Measurements from ENCODE around the gene SRPK3.

SRPK3 gene

DNA sequence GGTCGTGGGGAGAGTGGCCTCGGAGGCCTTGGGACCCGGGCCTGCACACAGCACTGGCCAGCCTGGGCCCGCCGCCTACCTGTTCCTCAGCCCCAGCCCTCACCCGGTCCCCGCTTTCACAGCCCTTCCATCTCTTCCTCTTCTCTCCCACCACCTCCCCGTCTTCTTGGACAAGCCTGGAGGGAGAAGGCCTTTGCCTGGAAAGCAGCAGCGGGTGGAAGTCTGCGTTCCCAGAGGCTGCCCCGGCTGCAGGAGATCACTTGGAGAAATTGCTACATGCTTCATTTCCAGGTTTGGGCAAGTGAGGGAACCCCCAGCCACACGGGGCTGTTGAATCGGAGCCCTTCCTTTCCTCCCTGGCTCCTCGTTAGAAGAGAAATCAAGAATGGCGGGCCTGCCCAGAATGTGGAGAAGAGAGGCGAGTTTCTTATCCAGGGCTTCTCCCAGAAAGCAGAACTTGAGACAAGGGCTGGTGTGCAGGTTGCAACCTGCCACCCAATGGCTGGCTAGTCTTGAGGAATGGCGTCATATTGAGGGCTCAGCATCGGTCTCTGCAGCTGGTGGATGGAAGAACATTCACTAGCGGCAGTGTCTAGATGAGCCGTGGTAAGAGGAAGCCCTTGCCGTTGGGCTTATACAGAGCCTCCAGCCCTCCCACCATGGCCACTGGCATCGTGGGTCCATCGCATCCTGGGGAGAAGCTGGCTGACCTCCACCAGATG is 50.7 kb downstream of the SRPK3 start:
- no peak for DNase-seq (ENCODE audit: low read depth)

DNA sequence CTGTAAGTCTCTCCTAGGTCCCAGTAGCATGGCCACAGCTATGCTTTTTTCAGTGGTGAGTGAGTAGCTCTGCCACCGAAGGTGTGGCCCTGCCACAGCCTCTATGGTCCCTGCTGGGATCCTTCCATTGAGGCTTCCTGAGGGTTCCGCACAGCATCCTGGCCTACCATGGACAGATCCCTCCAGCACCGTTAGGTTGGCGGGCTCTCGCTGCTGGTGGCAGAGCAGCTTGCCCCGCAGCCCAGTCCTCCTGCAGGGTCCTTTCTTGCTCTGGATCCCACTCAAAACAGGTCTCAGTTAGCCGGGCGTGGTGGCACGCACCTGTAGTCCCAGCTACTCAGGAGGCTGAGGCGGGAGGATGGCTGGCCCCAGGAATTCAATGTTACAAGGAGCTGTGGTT is 51.9 kb downstream of the SRPK3 start:
- no peak for DNase-seq (ENCODE audit: low read depth)

Measured in stromal cell of bone marrow (primary cell).